Measurements from ENCODE around the gene HOMER2. TPM values are rescaled to one million over a fixed set of nuclear protein-coding genes. Genes with fewer than 3 reads are reported as not detected.

The HOMER2 gene
- total RNA-seq, 1 experiment from 2014 or later, result 49.4 TPM

- Mint-ChIP-seq H3K36me3 (ENCODE audit: insufficient read depth, unreplicated experiment) (no peaks in the 10 kb centered on the region), H3K27ac (ENCODE audit: unreplicated experiment) (no peak overlapping the region), H3K9me3 (ENCODE audit: low read depth, unreplicated experiment) (no peaks in the 10 kb centered on the region), H3K27me3 (ENCODE audit: unreplicated experiment) (no peaks in the 10 kb centered on the region), H3K4me3 (ENCODE audit: low read depth, unreplicated experiment) (no peak overlapping the region), H3K4me1 (ENCODE audit: low read depth, unreplicated experiment) (no peaks in the 10 kb centered on the region)
- no TSS peak for BruUV-seq (replicated peaks)
- CTCF ChIA-PET, result no interaction called here
- no peak for DNase-seq
- intact Hi-C loops (cut with micrococcal nuclease; ENCODE audit: unreplicated experiment), result no loop called here
- no peak for TF ChIP-seq CTCF (IDR thresholded peaks at IDR 0.05; ENCODE audit: unreplicated experiment)
These were observed 14.2 kb upstream of the HOMER2 start for GRCh38 chr15:82966671-82967071.

GRCh38 chr15:82964890-82965289, 12.4 kb upstream of the HOMER2 start:
- DNase-seq, result no peak
- TF ChIP-seq CTCF (IDR thresholded peaks at IDR 0.05; ENCODE audit: unreplicated experiment), result no peak
- Mint-ChIP-seq H3K27me3 (ENCODE audit: unreplicated experiment) (no peaks in the 10 kb centered on the region), H3K36me3 (ENCODE audit: insufficient read depth, unreplicated experiment) (no peaks in the 10 kb centered on the region), H3K27ac (ENCODE audit: unreplicated experiment) (no peak overlapping the region), H3K4me1 (ENCODE audit: low read depth, unreplicated experiment) (no peaks in the 10 kb centered on the region), H3K9me3 (ENCODE audit: low read depth, unreplicated experiment) (no peaks in the 10 kb centered on the region), H3K4me3 (ENCODE audit: low read depth, unreplicated experiment) (no peak overlapping the region)
- intact Hi-C loops (cut with micrococcal nuclease; ENCODE audit: unreplicated experiment), result no loop called here
- BruUV-seq (replicated peaks), result no TSS peak
- CTCF ChIA-PET, result interaction anchor here (1.1 kb wide), 1 partner anchor 13 kb away, joined by 3 read pairs; no protein-coding TSS in a partner anchor

- no TSS peak for BruUV-seq (replicated peaks)
- H3K27ac Mint-ChIP-seq (ENCODE audit: unreplicated experiment), result no peak overlapping the region
These were observed 11.2 kb upstream of the HOMER2 start for GRCh38 chr15:82963471-82964341.

GRCh38 chr15:82960766-82961165, 8.2 kb upstream of the HOMER2 start:
- Mint-ChIP-seq H3K36me3 (ENCODE audit: insufficient read depth, unreplicated experiment) (no peaks in the 10 kb centered on the region), H3K27me3 (ENCODE audit: unreplicated experiment) (no peaks in the 10 kb centered on the region), H3K4me3 (ENCODE audit: low read depth, unreplicated experiment) (no peak overlapping the region), H3K4me1 (ENCODE audit: low read depth, unreplicated experiment) (peaks cover 11% of the 10 kb centered on the region), H3K27ac (ENCODE audit: unreplicated experiment) (no peak overlapping the region), H3K9me3 (ENCODE audit: low read depth, unreplicated experiment) (no peaks in the 10 kb centered on the region)
- no peak for TF ChIP-seq CTCF (IDR thresholded peaks at IDR 0.05; ENCODE audit: unreplicated experiment)
- no peak for DNase-seq
- no TSS peak for BruUV-seq (replicated peaks)
- CTCF ChIA-PET, result interaction anchor here (1.4 kb wide), 1 partner anchor 17 kb away, joined by 3 read pairs; no protein-coding TSS in a partner anchor
- intact Hi-C loops (cut with micrococcal nuclease; ENCODE audit: unreplicated experiment), result no loop called here

More at GRCh38 chr15:82963471-82964341, 11.2 kb upstream of the HOMER2 start:
- TF ChIP-seq CTCF (IDR thresholded peaks at IDR 0.05; ENCODE audit: unreplicated experiment), result no peak
- CTCF ChIA-PET, result no interaction called here
- peaks cover 3% of the 10 kb centered on the region for H3K4me1 Mint-ChIP-seq (ENCODE audit: low read depth, unreplicated experiment)
- intact Hi-C loops (cut with micrococcal nuclease; ENCODE audit: unreplicated experiment), result no loop called here
- no peak overlapping the region for H3K4me3 Mint-ChIP-seq (ENCODE audit: low read depth, unreplicated experiment)
- H3K9me3 Mint-ChIP-seq (ENCODE audit: low read depth, unreplicated experiment), result no peaks in the 10 kb centered on the region
- H3K27me3 Mint-ChIP-seq (ENCODE audit: unreplicated experiment), result no peaks in the 10 kb centered on the region
- H3K36me3 Mint-ChIP-seq (ENCODE audit: insufficient read depth, unreplicated experiment), result no peaks in the 10 kb centered on the region
- DNase-seq, result no peak

Measured in Calu3 (cell line).